Upper lobe of left lung (tissue), 4 donors: Measurements from ENCODE around the gene SMAD7.

Source experiments
- CTCF ChIP-seq, 6 experiments: fragments of 450-650 bp in 4 of 6; fragments of 200-600 bp in 2 of 6; sonication (generic) in 2 of 6; IDR thresholded peaks; one replicate each; pipeline ENCODE4 v1.5.1; 2016 to 2019; ENCODE audit warnings: antibody characterized with exemption in 6 of 6
- EP300 ChIP-seq, 4 donors: sonication (generic); formaldehyde crosslinking; IDR thresholded peaks; one replicate each; pipeline ENCODE4 v1.5.1; 2017; ENCODE audit warnings: antibody characterized with exemption in 4 of 4, control low read depth in 2 of 4
- POLR2A ChIP-seq, 4 donors: fragments of 450-650 bp; IDR thresholded peaks; one replicate each; pipeline ENCODE4 v1.5.1; 2016 to 2017; ENCODE audit warnings: antibody characterized with exemption in 4 of 4, mild to moderate bottlenecking in 2 of 4
- POLR2AphosphoS5 ChIP-seq, 2 donors: sonication (generic); formaldehyde crosslinking; IDR thresholded peaks; one replicate each; pipeline ENCODE4 v1.5.1; 2017; ENCODE audit warnings: antibody characterized with exemption in 2 of 2

DNA sequence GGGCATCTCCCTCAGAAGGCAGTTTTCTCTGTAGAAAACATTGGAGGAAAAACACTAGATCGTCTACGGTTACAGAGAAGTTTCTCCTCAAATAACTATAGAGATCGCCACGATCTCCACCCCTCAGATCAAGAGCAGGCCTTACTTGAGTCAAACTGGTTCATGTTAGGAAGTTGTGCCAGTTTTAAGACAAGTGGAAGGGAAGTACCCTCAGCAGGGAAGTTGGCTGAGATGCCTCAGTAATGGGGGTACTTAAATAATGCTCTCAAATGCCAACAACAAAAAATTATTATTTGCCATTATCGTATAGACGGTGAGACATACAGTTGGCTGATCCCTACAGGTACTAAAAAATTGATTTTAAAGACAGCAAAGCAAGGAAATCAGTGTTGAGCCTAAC, 8.2 kb upstream of the SMAD7 start:
- TF ChIP-seq POLR2A (IDR thresholded peaks at IDR 0.05) (no peak), CTCF (IDR thresholded peaks at IDR 0.05) (no peak), POLR2AphosphoS5 (IDR thresholded peaks at IDR 0.05) (no peak), EP300 (IDR thresholded peaks at IDR 0.05) (no peak)
